Measurements from ENCODE around the gene TMEM181.
"Not testable (repeated sequence)": the region's sequence is repeated elsewhere in the genome, so short reads cannot be mapped to it uniquely, and the experiment has no call there.

TMEM181 gene

GRCh38 chr6:158517038-158517437 is 42.9 kb upstream of the TMEM181 start:
- Histone ChIP-seq H3K4me1 (peaks cover 0 to 9% (median 0%) of the 10 kb centered on the region in 4 donors), H3K9me3 (no peaks in the 10 kb centered on the region), H3K27me3 (peaks cover 0 to 39% of the 10 kb centered on the region in 2 donors), H3K4me3 (no peak overlapping the region), H3K36me3 (no peaks in the 10 kb centered on the region), H3K27ac (no peak overlapping the region)
- intact Hi-C loops (cut with DNase I; ENCODE audit: low total_unique reads): no loop called here
- TF ChIP-seq, protein P1, sequence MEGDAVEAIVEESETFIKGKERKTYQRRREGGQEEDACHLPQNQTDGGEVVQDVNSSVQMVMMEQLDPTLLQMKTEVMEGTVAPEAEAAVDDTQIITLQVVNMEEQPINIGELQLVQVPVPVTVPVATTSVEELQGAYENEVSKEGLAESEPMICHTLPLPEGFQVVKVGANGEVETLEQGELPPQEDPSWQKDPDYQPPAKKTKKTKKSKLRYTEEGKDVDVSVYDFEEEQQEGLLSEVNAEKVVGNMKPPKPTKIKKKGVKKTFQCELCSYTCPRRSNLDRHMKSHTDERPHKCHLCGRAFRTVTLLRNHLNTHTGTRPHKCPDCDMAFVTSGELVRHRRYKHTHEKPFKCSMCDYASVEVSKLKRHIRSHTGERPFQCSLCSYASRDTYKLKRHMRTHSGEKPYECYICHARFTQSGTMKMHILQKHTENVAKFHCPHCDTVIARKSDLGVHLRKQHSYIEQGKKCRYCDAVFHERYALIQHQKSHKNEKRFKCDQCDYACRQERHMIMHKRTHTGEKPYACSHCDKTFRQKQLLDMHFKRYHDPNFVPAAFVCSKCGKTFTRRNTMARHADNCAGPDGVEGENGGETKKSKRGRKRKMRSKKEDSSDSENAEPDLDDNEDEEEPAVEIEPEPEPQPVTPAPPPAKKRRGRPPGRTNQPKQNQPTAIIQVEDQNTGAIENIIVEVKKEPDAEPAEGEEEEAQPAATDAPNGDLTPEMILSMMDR (IDR thresholded peaks at IDR 0.05): no peak
- no peak for DNase-seq

GRCh38 chr6:158517581-158517980 is 42.3 kb upstream of the TMEM181 start:
- peaks cover 0 to 39% of the 10 kb centered on the region in 2 donors for H3K27me3 ChIP-seq
- intact Hi-C loops (cut with DNase I; ENCODE audit: low total_unique reads): no loop called here
- H3K4me1 ChIP-seq: peaks cover 0 to 9% (median 0%) of the 10 kb centered on the region in 4 donors
- no peaks in the 10 kb centered on the region for H3K36me3 ChIP-seq
- H3K4me3 ChIP-seq: no peak overlapping the region
- TF ChIP-seq, protein P1 (IDR thresholded peaks at IDR 0.05): no peak
- no peaks in the 10 kb centered on the region for H3K9me3 ChIP-seq
- no peak overlapping the region for H3K27ac ChIP-seq
- DNase-seq: no peak

DNA sequence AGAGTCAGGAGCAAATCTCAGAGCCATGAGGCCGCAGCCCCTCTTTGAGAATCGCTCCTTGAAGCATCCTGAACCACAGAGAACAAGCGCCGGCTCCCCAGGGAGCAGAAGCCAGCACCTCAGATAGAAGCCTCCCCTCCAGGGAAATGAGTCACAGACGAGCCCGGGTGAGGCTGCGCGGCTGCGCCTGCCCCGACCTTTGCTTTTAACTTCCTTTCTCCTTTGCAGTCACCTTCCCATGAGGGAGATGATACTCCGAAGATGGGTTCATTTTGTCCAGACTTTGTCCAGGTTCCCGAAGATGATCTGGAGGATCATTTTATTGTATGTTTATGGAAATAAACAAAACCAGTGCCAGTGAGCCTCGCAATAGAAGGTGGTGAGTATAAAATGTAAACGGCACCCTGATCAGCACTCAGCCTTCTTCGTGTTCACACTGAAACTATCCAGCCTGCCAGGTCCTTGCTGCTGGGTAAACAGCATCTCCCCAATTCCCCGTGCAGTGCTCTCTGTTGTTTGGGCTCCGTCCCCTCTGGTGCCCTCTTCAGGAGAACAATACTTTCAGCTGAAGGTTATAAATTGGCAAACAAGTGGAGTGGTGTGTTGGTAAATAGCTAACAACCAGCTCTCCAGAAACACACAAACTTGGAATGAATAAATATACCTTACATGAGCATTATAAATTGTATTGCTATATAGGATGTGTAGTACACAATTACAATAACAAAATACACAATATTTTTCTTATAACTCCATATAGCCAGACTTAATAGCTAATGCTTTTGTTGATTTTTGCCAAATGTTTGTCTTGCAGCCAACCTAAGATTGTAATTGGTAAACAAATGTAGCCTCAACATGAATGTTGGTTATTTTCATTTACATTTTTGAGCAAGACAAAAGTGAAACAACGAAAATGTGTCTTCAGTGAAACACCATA is 41.4 kb upstream of the TMEM181 start:
- DNase-seq: no peak
- H3K36me3 ChIP-seq: no peaks in the 10 kb centered on the region
- no peak overlapping the region for H3K4me3 ChIP-seq
- peaks cover 0 to 9% (median 0%) of the 10 kb centered on the region in 4 donors for H3K4me1 ChIP-seq
- H3K27ac ChIP-seq: no peak overlapping the region
- intact Hi-C loops (cut with DNase I; ENCODE audit: low total_unique reads): no loop called here
- H3K9me3 ChIP-seq: no peaks in the 10 kb centered on the region
- H3K27me3 ChIP-seq: peaks cover 0 to 39% of the 10 kb centered on the region in 2 donors
- TF ChIP-seq, protein P1 (IDR thresholded peaks at IDR 0.05): peak; percentile 17 to 22

- Histone ChIP-seq H3K27me3 (peaks cover 0 to 47% of the 10 kb centered on the region in 2 donors), H3K4me1 (peaks cover 0 to 9% (median 0%) of the 10 kb centered on the region in 4 donors), H3K9me3 (no peaks in the 10 kb centered on the region), H3K4me3 (no peak overlapping the region), H3K27ac (no peak overlapping the region), H3K36me3 (no peaks in the 10 kb centered on the region)
- intact Hi-C loops (cut with DNase I; ENCODE audit: low total_unique reads): no loop called here
- DNase-seq: no peak
- TF ChIP-seq, protein P1 (IDR thresholded peaks at IDR 0.05): no peak
Observed at GRCh38 chr6:158519300-158519699, 40.6 kb upstream of the TMEM181 start.

- peaks cover 0 to 9% (median 0%) of the 10 kb centered on the region in 4 donors for H3K4me1 ChIP-seq
- H3K27ac ChIP-seq: no peak overlapping the region
- peaks cover 0 to 51% of the 10 kb centered on the region in 2 donors for H3K27me3 ChIP-seq
- TF ChIP-seq, protein P1 (IDR thresholded peaks at IDR 0.05): no peak
- no peaks in the 10 kb centered on the region for H3K9me3 ChIP-seq
- intact Hi-C loops (cut with DNase I; ENCODE audit: low total_unique reads): no loop called here
- no peak overlapping the region for H3K4me3 ChIP-seq
- H3K36me3 ChIP-seq: no peaks in the 10 kb centered on the region
- no peak for DNase-seq
Observed at GRCh38 chr6:158519761-158520160, 40.1 kb upstream of the TMEM181 start.

DNA sequence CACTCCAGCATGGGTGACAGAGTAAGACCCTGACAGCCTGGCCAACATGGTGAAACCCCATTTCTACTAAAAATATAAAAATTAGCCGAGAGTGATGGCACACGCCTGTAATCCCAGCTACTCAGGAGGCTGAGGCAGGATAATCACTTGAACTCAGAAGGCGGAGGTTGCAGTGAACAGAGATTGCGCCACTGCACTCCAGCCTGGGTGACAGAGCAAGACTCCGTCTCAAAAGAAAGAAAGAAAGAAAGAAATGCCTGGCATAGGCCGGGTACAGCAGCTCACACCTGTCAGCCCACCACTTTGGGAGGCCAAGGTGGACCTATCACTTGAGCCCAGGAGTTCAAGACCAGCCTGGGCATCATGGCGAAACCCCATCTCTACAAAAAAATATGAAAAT is 38.9 kb upstream of the TMEM181 start:
- H3K4me1 ChIP-seq; H3K36me3 ChIP-seq; H3K27ac ChIP-seq; intact Hi-C loops (cut with DNase I; ENCODE audit: low total_unique reads); H3K4me3 ChIP-seq; H3K9me3 ChIP-seq; DNase-seq: not testable (repeated sequence)
- H3K27me3 ChIP-seq: peaks cover 0 to 46% of the 10 kb centered on the region in 2 donors
